ENCODE data around the gene SIRT4. TPM values are rescaled to one million over a fixed set of nuclear protein-coding genes. Genes with fewer than 3 reads are reported as not detected.
"Not testable (repeated sequence)": the region's sequence is repeated elsewhere in the genome, so short reads cannot be mapped to it uniquely, and the experiment has no call there.

The SIRT4 gene
- total RNA-seq, 1 experiment from 2014 or later = 2.1 TPM

- H2BK12ac ChIP-seq (ENCODE audit: insufficient read length, low read depth, low read length); H3K4me1 Mint-ChIP-seq; H3T11ph ChIP-seq (ENCODE audit: low read length); H3K18ac ChIP-seq (ENCODE audit: insufficient read length, low read depth, low read length); H3K9me3 ChIP-seq (ENCODE audit: control insufficient read depth, low read depth, low read length); H2BK15ac ChIP-seq (ENCODE audit: low read depth, low read length); H4K5ac ChIP-seq (ENCODE audit: insufficient read length, low read depth, low read length); H4K91ac ChIP-seq (ENCODE audit: insufficient read length, low read depth, low read length); H3K27ac ChIP-seq (ENCODE audit: insufficient read length, low read depth, low read length); H3K23me2 ChIP-seq (ENCODE audit: insufficient read length, low read depth, low read length, poor library complexity, severe bottlenecking); H3K23ac ChIP-seq (ENCODE audit: insufficient read length, low read depth, low read length); H3K4ac ChIP-seq (ENCODE audit: low read depth, low read length); H3K4me2 ChIP-seq (ENCODE audit: insufficient read depth, insufficient read length, low read length); H3K14ac ChIP-seq (ENCODE audit: insufficient read depth, low read length); H2BK120ac ChIP-seq (ENCODE audit: low read depth, low read length, poor library complexity, severe bottlenecking); H3K27me3 ChIP-seq (ENCODE audit: insufficient read depth, low read length); H2BK5ac ChIP-seq (ENCODE audit: insufficient read length, low read length); H3K9ac ChIP-seq (ENCODE audit: extremely low read depth, insufficient read length, low read length); H3K4me3 Mint-ChIP-seq; H2AK5ac ChIP-seq (ENCODE audit: insufficient read length, low read length); H4K20me1 ChIP-seq (ENCODE audit: control insufficient read depth, insufficient read depth, insufficient read length); H3K4me1 ChIP-seq (ENCODE audit: insufficient read depth, low read length); H3K27ac Mint-ChIP-seq; H2AFZ ChIP-seq (ENCODE audit: low read length); H3K79me2 ChIP-seq (ENCODE audit: insufficient read depth, low read length); H4K8ac ChIP-seq (replicated peaks; ENCODE audit: insufficient read length, low read depth, low read length); H2BK20ac ChIP-seq (ENCODE audit: low read depth, low read length, poor library complexity, severe bottlenecking); H3K79me1 ChIP-seq (ENCODE audit: insufficient read depth, low read depth, low read length, poor library complexity, severe bottlenecking); H3K56ac ChIP-seq (ENCODE audit: insufficient read length, low read depth, low read length): not testable (repeated sequence)
- peaks cover 22% of the 10 kb centered on the region for H3K27me3 Mint-ChIP-seq (ENCODE audit: low read depth)
- H3K9me3 Mint-ChIP-seq = peaks cover 29% of the 10 kb centered on the region in 2 experiments
- peak; percentile 82 for DNase-seq
- H3K36me3 Mint-ChIP-seq (ENCODE audit: insufficient read depth in 1 of 3, low read depth in 3 of 3) = peaks cover 6 to 20% (median 13%) of the 10 kb centered on the region in 3 experiments
- no CpG with 5 or more reads among the region's 12 CpGs for WGBS (ENCODE audit: extremely low coverage, insufficient read length, low lambda C conversion rate)
- TF ChIP-seq, protein P1, sequence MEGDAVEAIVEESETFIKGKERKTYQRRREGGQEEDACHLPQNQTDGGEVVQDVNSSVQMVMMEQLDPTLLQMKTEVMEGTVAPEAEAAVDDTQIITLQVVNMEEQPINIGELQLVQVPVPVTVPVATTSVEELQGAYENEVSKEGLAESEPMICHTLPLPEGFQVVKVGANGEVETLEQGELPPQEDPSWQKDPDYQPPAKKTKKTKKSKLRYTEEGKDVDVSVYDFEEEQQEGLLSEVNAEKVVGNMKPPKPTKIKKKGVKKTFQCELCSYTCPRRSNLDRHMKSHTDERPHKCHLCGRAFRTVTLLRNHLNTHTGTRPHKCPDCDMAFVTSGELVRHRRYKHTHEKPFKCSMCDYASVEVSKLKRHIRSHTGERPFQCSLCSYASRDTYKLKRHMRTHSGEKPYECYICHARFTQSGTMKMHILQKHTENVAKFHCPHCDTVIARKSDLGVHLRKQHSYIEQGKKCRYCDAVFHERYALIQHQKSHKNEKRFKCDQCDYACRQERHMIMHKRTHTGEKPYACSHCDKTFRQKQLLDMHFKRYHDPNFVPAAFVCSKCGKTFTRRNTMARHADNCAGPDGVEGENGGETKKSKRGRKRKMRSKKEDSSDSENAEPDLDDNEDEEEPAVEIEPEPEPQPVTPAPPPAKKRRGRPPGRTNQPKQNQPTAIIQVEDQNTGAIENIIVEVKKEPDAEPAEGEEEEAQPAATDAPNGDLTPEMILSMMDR (conservative IDR thresholded peaks at IDR 0.05) = peak; percentile 84
Observed at GRCh38 chr12:120335447-120335846, 33.3 kb downstream of the SIRT4 start.

- H2BK5ac ChIP-seq (ENCODE audit: insufficient read length, low read length); H2BK12ac ChIP-seq (ENCODE audit: insufficient read length, low read depth, low read length); H3K27ac ChIP-seq (ENCODE audit: insufficient read length, low read depth, low read length); H3K9ac ChIP-seq (ENCODE audit: extremely low read depth, insufficient read length, low read length); H2BK120ac ChIP-seq (ENCODE audit: low read depth, low read length, poor library complexity, severe bottlenecking); H3K4me1 ChIP-seq (ENCODE audit: insufficient read depth, low read length); H3K27ac Mint-ChIP-seq; H2BK15ac ChIP-seq (ENCODE audit: low read depth, low read length); H4K91ac ChIP-seq (ENCODE audit: insufficient read length, low read depth, low read length); H3K79me1 ChIP-seq (ENCODE audit: insufficient read depth, low read depth, low read length, poor library complexity, severe bottlenecking); H3K23ac ChIP-seq (ENCODE audit: insufficient read length, low read depth, low read length); H4K5ac ChIP-seq (ENCODE audit: insufficient read length, low read depth, low read length); H2BK20ac ChIP-seq (ENCODE audit: low read depth, low read length, poor library complexity, severe bottlenecking); H3K4me1 Mint-ChIP-seq; H3K4me3 Mint-ChIP-seq; H3K18ac ChIP-seq (ENCODE audit: insufficient read length, low read depth, low read length); H3T11ph ChIP-seq (ENCODE audit: low read length); H2AFZ ChIP-seq (ENCODE audit: low read length); H3K23me2 ChIP-seq (ENCODE audit: insufficient read length, low read depth, low read length, poor library complexity, severe bottlenecking); H3K4ac ChIP-seq (ENCODE audit: low read depth, low read length); H4K8ac ChIP-seq (replicated peaks; ENCODE audit: insufficient read length, low read depth, low read length); H3K79me2 ChIP-seq (ENCODE audit: insufficient read depth, low read length); H4K20me1 ChIP-seq (ENCODE audit: control insufficient read depth, insufficient read depth, insufficient read length); DNase-seq; H3K27me3 ChIP-seq (ENCODE audit: insufficient read depth, low read length); H3K9me3 ChIP-seq (ENCODE audit: control insufficient read depth, low read depth, low read length); H3K56ac ChIP-seq (ENCODE audit: insufficient read length, low read depth, low read length); H3K14ac ChIP-seq (ENCODE audit: insufficient read depth, low read length); H2AK5ac ChIP-seq (ENCODE audit: insufficient read length, low read length); H3K4me2 ChIP-seq (ENCODE audit: insufficient read depth, insufficient read length, low read length): not testable (repeated sequence)
- peaks cover 6 to 20% (median 13%) of the 10 kb centered on the region in 3 experiments for H3K36me3 Mint-ChIP-seq (ENCODE audit: insufficient read depth in 1 of 3, low read depth in 3 of 3)
- peaks cover 29% of the 10 kb centered on the region in 2 experiments for H3K9me3 Mint-ChIP-seq
- H3K27me3 Mint-ChIP-seq (ENCODE audit: low read depth) = peaks cover 22% of the 10 kb centered on the region
- no CpG with 5 or more reads among the region's 2 CpGs for WGBS (ENCODE audit: extremely low coverage, insufficient read length, low lambda C conversion rate)
Observed at GRCh38 chr12:120336392-120336791, 34.3 kb downstream of the SIRT4 start.

Measured in H9 (cell line).